Hepatocyte (in vitro differentiated cells): ENCODE results near the gene CCDC88C.

ENCODE experiments used
- EZH2phosphoT487 ChIP-seq: fragments of 200-600 bp; sonication (generic); IDR thresholded peaks from one replicate; pipeline ENCODE4 v1.6.1; 2018; ENCODE audit warnings: antibody characterized with exemption, mild to moderate bottlenecking, low read depth, moderate library complexity; ENCODE audit not compliant: unreplicated experiment, severe bottlenecking
- TF ChIP-seq, protein P1 (sequence below): fragments of 200-600 bp; sonication (generic); IDR thresholded peaks from 2 replicates; pipeline ENCODE4 v1.5.1; 2016; ENCODE audit warnings: antibody characterized with exemption, mild to moderate bottlenecking; ENCODE audit not compliant: poor library complexity

DNA sequence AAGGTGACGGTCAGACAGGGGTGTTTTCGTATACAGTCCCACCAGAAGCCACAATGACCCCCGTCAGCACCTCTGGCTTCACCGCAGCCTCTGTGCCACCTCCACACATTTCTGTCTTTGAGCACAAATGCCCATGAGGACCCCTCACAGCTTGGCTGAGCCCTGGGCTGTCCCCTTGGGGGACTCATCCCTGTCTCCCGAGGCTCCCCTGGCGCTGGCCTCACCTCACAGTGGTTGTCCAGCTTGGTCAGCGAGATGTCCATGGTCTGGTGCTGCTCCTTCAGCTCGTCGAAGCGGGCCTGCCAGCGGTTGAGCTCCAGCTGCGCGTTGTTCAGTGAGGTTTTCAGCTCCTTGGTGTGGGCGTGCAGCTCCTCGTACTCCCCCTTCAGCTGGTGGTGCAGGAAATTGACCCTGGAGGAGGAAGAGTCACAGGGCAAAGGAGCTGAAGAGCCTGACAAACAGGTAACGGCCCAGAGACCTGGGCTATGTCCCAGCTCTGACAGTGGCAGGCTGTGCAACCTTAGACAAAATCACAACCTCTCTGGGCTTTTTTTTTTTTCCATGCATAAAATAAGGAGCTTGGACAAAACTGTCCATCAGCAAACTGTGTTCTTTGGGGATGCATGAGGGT lies 120.4 kb downstream of the CCDC88C start:
- no peak for TF ChIP-seq EZH2phosphoT487
- TF ChIP-seq, protein P1, sequence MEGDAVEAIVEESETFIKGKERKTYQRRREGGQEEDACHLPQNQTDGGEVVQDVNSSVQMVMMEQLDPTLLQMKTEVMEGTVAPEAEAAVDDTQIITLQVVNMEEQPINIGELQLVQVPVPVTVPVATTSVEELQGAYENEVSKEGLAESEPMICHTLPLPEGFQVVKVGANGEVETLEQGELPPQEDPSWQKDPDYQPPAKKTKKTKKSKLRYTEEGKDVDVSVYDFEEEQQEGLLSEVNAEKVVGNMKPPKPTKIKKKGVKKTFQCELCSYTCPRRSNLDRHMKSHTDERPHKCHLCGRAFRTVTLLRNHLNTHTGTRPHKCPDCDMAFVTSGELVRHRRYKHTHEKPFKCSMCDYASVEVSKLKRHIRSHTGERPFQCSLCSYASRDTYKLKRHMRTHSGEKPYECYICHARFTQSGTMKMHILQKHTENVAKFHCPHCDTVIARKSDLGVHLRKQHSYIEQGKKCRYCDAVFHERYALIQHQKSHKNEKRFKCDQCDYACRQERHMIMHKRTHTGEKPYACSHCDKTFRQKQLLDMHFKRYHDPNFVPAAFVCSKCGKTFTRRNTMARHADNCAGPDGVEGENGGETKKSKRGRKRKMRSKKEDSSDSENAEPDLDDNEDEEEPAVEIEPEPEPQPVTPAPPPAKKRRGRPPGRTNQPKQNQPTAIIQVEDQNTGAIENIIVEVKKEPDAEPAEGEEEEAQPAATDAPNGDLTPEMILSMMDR: no peak
